Left ventricle myocardium inferior (tissue), 1 donor: ENCODE measurements around the gene LDAH. TPM values are rescaled to one million over a fixed set of nuclear protein-coding genes. Genes with fewer than 3 reads are reported as not detected.

Experiments used
- DNase-seq: peaks from one replicate; pipeline ENCODE4 v3.0.0-alpha.2; 2020
- H3K27ac ChIP-seq: fragments of 200-600 bp; replicated peaks from 2 replicates; pipeline ENCODE4 v1.8.0; 2021
- H3K27me3 ChIP-seq: fragments of 200-600 bp; 2 replicates; pipeline ENCODE4 v1.8.0; 2021; ENCODE audit warnings: low read depth
- H3K36me3 ChIP-seq: fragments of 200-600 bp; 2 replicates; pipeline ENCODE4 v1.8.0; 2021
- H3K4me1 ChIP-seq: fragments of 200-600 bp; 2 replicates; pipeline ENCODE4 v1.8.0; 2021
- H3K4me3 ChIP-seq: fragments of 200-600 bp; 2 replicates; pipeline ENCODE4 v1.8.0; 2021; ENCODE audit warnings: mild to moderate bottlenecking, moderate library complexity
- H3K9me3 ChIP-seq: fragments of 200-600 bp; replicated peaks from 2 replicates; pipeline ENCODE4 v1.8.0; 2021
- CTCF ChIP-seq: fragments of 200-600 bp; IDR thresholded peaks from 2 replicates; pipeline ENCODE4 v1.8.0; 2021; ENCODE audit warnings: antibody characterized with exemption, mild to moderate bottlenecking, borderline replicate concordance
- intact Hi-C: fragments of 100-400 bp; cut with micrococcal nuclease; formaldehyde crosslinking; loops from one replicate; pipeline ENCODE4 v1.11.0; 2022
- total RNA-seq: library from RNA; stranded (reverse); fragmentation: NEBNext Ultra II Directional; extraction: Animal tissue kit (Norgen Biotek cat#: 25700); gene quantifications from one replicate; pipeline ENCODE4 v1.2.1, GENCODE V29; 2021
- donor health status: DM: no; HTN: yes; CAD: no; lungs with severe emphysema.

LDAH gene
- total RNA-seq, 1 donor from 2014 or later = 8.5 TPM

- Histone ChIP-seq H3K36me3 (peaks cover 34% of the 10 kb centered on the region), H3K9me3 (no peaks in the 10 kb centered on the region), H3K27me3 (no peaks in the 10 kb centered on the region), H3K4me1 (peaks cover 92% of the 10 kb centered on the region), H3K4me3 (peak overlapping the region; percentile 19), H3K27ac (peak overlapping the region; percentile 85)
- peak; percentile 12 for DNase-seq
- TF ChIP-seq CTCF = no peak
- intact Hi-C loops = no loop called here
Observed at GRCh38 chr2:20638646-20639430, 184.1 kb downstream of the LDAH start.

- Histone ChIP-seq H3K27me3 (no peaks in the 10 kb centered on the region), H3K4me1 (peaks cover 99% of the 10 kb centered on the region), H3K9me3 (no peaks in the 10 kb centered on the region), H3K36me3 (peaks cover 26% of the 10 kb centered on the region), H3K27ac (peak overlapping the region; percentile 85), H3K4me3 (no peak overlapping the region)
- peak; percentile 14 for DNase-seq
- no peak for TF ChIP-seq CTCF
- intact Hi-C loops = no loop called here
Observed at GRCh38 chr2:20638014-20638413, 184.9 kb downstream of the LDAH start.

- H3K36me3 ChIP-seq = peaks cover 21% of the 10 kb centered on the region
- H3K27ac ChIP-seq = peak overlapping the region; percentile 85
- H3K9me3 ChIP-seq = no peaks in the 10 kb centered on the region
- H3K27me3 ChIP-seq = no peaks in the 10 kb centered on the region
- H3K4me1 ChIP-seq = peaks cover 91% of the 10 kb centered on the region
- H3K4me3 ChIP-seq = no peak overlapping the region
- peak; percentile 50 for DNase-seq
- no peak for TF ChIP-seq CTCF
- intact Hi-C loops = no loop called here
Observed at GRCh38 chr2:20637147-20637546, 185.8 kb downstream of the LDAH start.

GRCh38 chr2:20635675-20636584 lies 187.0 kb downstream of the LDAH start:
- peak; percentile 85 for DNase-seq
- Histone ChIP-seq H3K27ac (peak overlapping the region; percentile 85), H3K4me1 (peaks cover 79% of the 10 kb centered on the region), H3K4me3 (peak overlapping the region; percentile 24), H3K27me3 (no peaks in the 10 kb centered on the region), H3K9me3 (no peaks in the 10 kb centered on the region), H3K36me3 (peaks cover 21% of the 10 kb centered on the region)
- intact Hi-C loops = no loop called here
- TF ChIP-seq CTCF = peak; percentile 97

- peaks cover 70% of the 10 kb centered on the region for H3K4me1 ChIP-seq
- no peaks in the 10 kb centered on the region for H3K9me3 ChIP-seq
- H3K4me3 ChIP-seq = no peak overlapping the region
- intact Hi-C loops = no loop called here
- peak overlapping the region; percentile 85 for H3K27ac ChIP-seq
- TF ChIP-seq CTCF = no peak
- DNase-seq = peak; percentile 9
- H3K27me3 ChIP-seq = no peaks in the 10 kb centered on the region
- peaks cover 20% of the 10 kb centered on the region for H3K36me3 ChIP-seq
Observed at GRCh38 chr2:20635113-20635510, 187.8 kb downstream of the LDAH start.
